Neuronal stem cell (in vitro differentiated cells): ENCODE data around the gene VWF.

Experiments used
- DNase-seq: peaks from one replicate; pipeline ENCODE4 v3.0.0-alpha.2; 2013; ENCODE audit warnings: low spot score
- H2AFZ ChIP-seq: one replicate; pipeline ENCODE4 v1.6.1; 2013; ENCODE audit warnings: mild to moderate bottlenecking, low read length, inconsistent platforms
- H2AK5ac ChIP-seq: 2 replicates; pipeline ENCODE4 v1.6.1; 2013; ENCODE audit warnings: low read depth, mild to moderate bottlenecking, inconsistent platforms, low read length, moderate library complexity, mixed read lengths
- H2BK120ac ChIP-seq: 2 replicates; pipeline ENCODE4 v1.6.1; 2013; ENCODE audit warnings: low read depth, mild to moderate bottlenecking, inconsistent platforms, low read length, moderate library complexity, mixed read lengths
- H2BK12ac ChIP-seq: one replicate; pipeline ENCODE4 v1.6.1; 2013; ENCODE audit warnings: low read length, inconsistent platforms
- H2BK15ac ChIP-seq: 2 replicates; pipeline ENCODE4 v1.6.1; 2013; ENCODE audit warnings: mild to moderate bottlenecking, low read length, inconsistent platforms, mixed read lengths
- H2BK5ac ChIP-seq: one replicate; pipeline ENCODE4 v1.6.1; 2013; ENCODE audit warnings: inconsistent platforms, mild to moderate bottlenecking, low read length, moderate library complexity
- H3K14ac ChIP-seq: one replicate; pipeline ENCODE4 v1.6.1; 2013; ENCODE audit warnings: low read length, inconsistent platforms
- H3K18ac ChIP-seq: 2 replicates; pipeline ENCODE4 v1.6.1; 2013; ENCODE audit warnings: low read length, inconsistent platforms
- H3K23ac ChIP-seq: 2 replicates; pipeline ENCODE4 v1.6.1; 2013; ENCODE audit warnings: low read depth, mild to moderate bottlenecking, mixed read lengths, low read length, inconsistent platforms; ENCODE audit not compliant: poor library complexity
- H3K27ac ChIP-seq: replicated peaks from 3 replicates; pipeline ENCODE4 v1.5.1; 2013; ENCODE audit warnings: low read length, inconsistent platforms
- H3K27me3 ChIP-seq, 3 experiments: 2 replicates each; pipeline ENCODE4 v1.6.1; 2013; ENCODE audit warnings: low read length in 3 of 3, mild to moderate bottlenecking in 2 of 3, inconsistent platforms in 1 of 3, low read depth in 1 of 3, mixed read lengths in 1 of 3, moderate library complexity in 1 of 3; ENCODE audit not compliant: control insufficient read depth in 3 of 3, insufficient read depth in 3 of 3
- H3K36me3 ChIP-seq, 2 donors: replicated peaks in 1 of 2; 2 replicates each; pipeline ENCODE4 v1.6.1; 2013; ENCODE audit warnings: low read length in 2 of 2; ENCODE audit not compliant: control insufficient read depth in 2 of 2, insufficient read depth in 2 of 2
- H3K4ac ChIP-seq: 2 replicates; pipeline ENCODE4 v1.6.1; 2013; ENCODE audit warnings: inconsistent platforms, mild to moderate bottlenecking, low read length, moderate library complexity
- H3K4me1 ChIP-seq, 2 donors: 1 replicate in 1 of 2; 2 replicates in 1 of 2; pipeline ENCODE4 v1.6.1; 2013; ENCODE audit warnings: low read length in 2 of 2, low read depth in 1 of 2; ENCODE audit not compliant: control insufficient read depth in 2 of 2, insufficient read depth in 1 of 2
- H3K4me2 ChIP-seq: one replicate; pipeline ENCODE4 v1.6.1; 2013; ENCODE audit warnings: mild to moderate bottlenecking, low read length, inconsistent platforms; ENCODE audit not compliant: insufficient read depth, poor library complexity, severe bottlenecking
- H3K4me3 ChIP-seq, 2 donors: 2 replicates each; pipeline ENCODE4 v1.5.1; 2013; ENCODE audit warnings: low read length in 2 of 2, mild to moderate bottlenecking in 2 of 2, inconsistent platforms in 1 of 2, moderate library complexity in 1 of 2
- H3K79me1 ChIP-seq: one replicate; pipeline ENCODE4 v1.6.1; 2013; ENCODE audit warnings: low read depth, mild to moderate bottlenecking, inconsistent platforms, low read length, moderate library complexity
- H3K9ac ChIP-seq: one replicate; pipeline ENCODE4 v1.6.1; 2013; ENCODE audit warnings: mild to moderate bottlenecking, low read depth, low read length, inconsistent platforms; ENCODE audit not compliant: poor library complexity
- H3K9me3 ChIP-seq, 2 donors: replicated peaks in 1 of 2; 2 replicates each; pipeline versions ENCODE3 to v1.6.1; 2013; ENCODE audit warnings: low read length in 2 of 2, mild to moderate bottlenecking in 2 of 2, inconsistent platforms in 1 of 2, low read depth in 1 of 2, mixed read lengths in 1 of 2, moderate library complexity in 1 of 2; ENCODE audit not compliant: control insufficient read depth in 2 of 2, insufficient read depth in 1 of 2
- H4K8ac ChIP-seq: one replicate; pipeline ENCODE4 v1.6.1; 2013; ENCODE audit warnings: low read depth, mild to moderate bottlenecking, inconsistent platforms, low read length, moderate library complexity
- H4K91ac ChIP-seq: one replicate; pipeline ENCODE4 v1.6.1; 2013; ENCODE audit warnings: low read length, low read depth, mild to moderate bottlenecking, inconsistent platforms; ENCODE audit not compliant: poor library complexity
- WGBS, 2 donors: extraction: QIAGEN DNeasy Blood & Tissue Kit; methylation state at CpG; one replicate each; pipeline ENCODE4 v1.1.7; 2013; ENCODE audit warnings: missing lambda C conversion rate in 2 of 2, mixed read lengths in 1 of 2; ENCODE audit not compliant: insufficient read length in 2 of 2, insufficient replicate concordance in 1 of 2; ENCODE audit errors: extremely low coverage in 2 of 2; 5-methylcytosine and 5-hydroxymethylcytosine counted together

VWF gene

DNA sequence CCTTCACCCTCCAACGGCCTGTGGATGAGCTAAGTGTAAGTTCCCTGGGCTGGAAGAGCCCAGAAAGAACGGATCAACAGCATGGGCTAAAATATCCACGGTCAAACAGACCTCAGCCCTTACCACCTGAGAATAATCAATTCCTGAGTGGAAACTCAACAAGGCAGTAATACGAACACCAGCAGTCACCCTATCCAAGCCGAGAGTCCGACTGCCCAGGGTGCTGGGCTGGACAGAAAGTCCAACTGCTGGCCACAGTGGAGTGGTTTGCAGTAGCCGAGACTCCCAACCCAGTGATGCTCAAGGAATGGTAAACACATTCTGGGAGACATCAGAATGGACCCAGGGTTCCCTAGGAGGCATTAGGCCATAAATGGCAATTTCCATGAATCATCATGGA lies 216.2 kb downstream of the VWF start:
- no peak overlapping the region for H3K4me2 ChIP-seq
- no peak overlapping the region for H4K91ac ChIP-seq
- H2BK12ac ChIP-seq, result no peak overlapping the region
- no peaks in the 10 kb centered on the region for H3K27me3 ChIP-seq
- no CpG with 5 or more reads among the region's 7 CpGs for WGBS, 2 donors
- no peak overlapping the region for H3K27ac ChIP-seq
- no peak overlapping the region for H2AK5ac ChIP-seq
- DNase-seq, result no peak
- no peaks in the 10 kb centered on the region for H3K79me1 ChIP-seq
- no peak overlapping the region for H2BK15ac ChIP-seq
- H3K9ac ChIP-seq, result no peak overlapping the region
- no peak overlapping the region for H3K4me3 ChIP-seq
- H2BK5ac ChIP-seq, result no peak overlapping the region
- no peaks in the 10 kb centered on the region for H3K9me3 ChIP-seq
- no peak overlapping the region for H3K18ac ChIP-seq
- no peak overlapping the region for H2AFZ ChIP-seq
- H2BK120ac ChIP-seq, result no peak overlapping the region
- no peaks in the 10 kb centered on the region for H3K36me3 ChIP-seq
- H4K8ac ChIP-seq, result no peak overlapping the region
- H3K14ac ChIP-seq, result no peak overlapping the region
- H3K4ac ChIP-seq, result no peak overlapping the region
- no peak overlapping the region for H3K23ac ChIP-seq
- peaks cover 0 to 6% of the 10 kb centered on the region in 2 donors for H3K4me1 ChIP-seq

DNA sequence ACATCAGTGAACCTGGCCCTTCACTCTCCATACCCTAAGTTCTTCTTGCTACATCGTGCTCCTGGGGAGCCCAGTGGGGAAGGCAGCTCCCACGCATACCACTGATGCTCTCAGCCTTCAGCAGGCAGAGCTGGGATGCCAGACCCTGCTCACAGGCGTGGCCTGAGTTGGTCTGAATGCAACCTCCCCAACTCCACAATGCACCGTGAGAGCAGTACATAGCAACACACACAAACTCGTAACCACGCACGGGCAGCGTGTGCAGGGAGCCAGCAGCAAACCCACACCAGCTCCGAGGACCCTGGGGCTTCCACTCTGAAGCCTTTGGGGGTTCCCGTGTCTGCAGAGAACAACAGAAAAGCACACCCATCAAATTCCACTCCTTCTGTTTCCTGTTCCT lies 216.7 kb downstream of the VWF start:
- no peak overlapping the region for H2BK120ac ChIP-seq
- H3K36me3 ChIP-seq, result no peaks in the 10 kb centered on the region
- H2BK12ac ChIP-seq, result no peak overlapping the region
- no CpG with 5 or more reads among the region's 10 CpGs for WGBS, 2 donors
- no peak overlapping the region for H3K27ac ChIP-seq
- no peaks in the 10 kb centered on the region for H3K79me1 ChIP-seq
- H2BK15ac ChIP-seq, result no peak overlapping the region
- H3K9me3 ChIP-seq, result no peaks in the 10 kb centered on the region
- no peak overlapping the region for H3K4ac ChIP-seq
- no peak overlapping the region for H2AFZ ChIP-seq
- H3K9ac ChIP-seq, result no peak overlapping the region
- H3K4me1 ChIP-seq, result peaks cover 0 to 6% of the 10 kb centered on the region in 2 donors
- H3K18ac ChIP-seq, result no peak overlapping the region
- no peak overlapping the region for H3K4me3 ChIP-seq
- no peak overlapping the region for H3K4me2 ChIP-seq
- DNase-seq, result no peak
- H3K27me3 ChIP-seq, result no peaks in the 10 kb centered on the region
- H2BK5ac ChIP-seq, result no peak overlapping the region
- no peak overlapping the region for H3K23ac ChIP-seq
- H3K14ac ChIP-seq, result no peak overlapping the region
- H4K91ac ChIP-seq, result no peak overlapping the region
- no peak overlapping the region for H4K8ac ChIP-seq
- no peak overlapping the region for H2AK5ac ChIP-seq

DNA sequence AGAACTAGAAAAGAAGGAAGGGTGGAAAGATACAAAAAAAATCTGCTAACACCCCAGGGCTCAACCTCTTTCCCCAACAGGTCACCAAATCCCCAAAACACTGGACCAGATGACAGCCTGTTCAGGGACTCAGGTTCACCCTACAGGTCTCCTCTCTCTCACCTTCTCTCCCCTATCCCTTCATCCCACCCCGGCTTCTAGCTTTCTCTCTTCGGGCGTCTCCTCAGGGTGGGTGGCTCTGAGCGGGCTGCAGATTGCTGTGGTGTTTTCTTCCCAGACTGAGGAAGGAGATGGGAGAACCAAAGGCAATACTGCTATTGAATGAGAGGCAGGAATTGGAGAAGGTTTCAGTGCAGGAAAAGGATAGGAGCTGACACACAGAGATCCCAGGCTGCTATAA lies 218.7 kb downstream of the VWF start:
- Histone ChIP-seq H3K36me3 (no peaks in the 10 kb centered on the region), H2AFZ (no peak overlapping the region), H3K14ac (no peak overlapping the region), H3K79me1 (no peaks in the 10 kb centered on the region), H2BK12ac (no peak overlapping the region), H3K9ac (no peak overlapping the region), H3K23ac (no peak overlapping the region), H3K18ac (no peak overlapping the region), H2BK5ac (no peak overlapping the region), H2BK15ac (no peak overlapping the region), H2BK120ac (no peak overlapping the region), H3K4me1 (peaks cover 6 to 8% of the 10 kb centered on the region in 2 donors), H3K27me3 (no peaks in the 10 kb centered on the region), H3K27ac (no peak overlapping the region), H3K9me3 (no peaks in the 10 kb centered on the region), H4K8ac (no peak overlapping the region), H4K91ac (no peak overlapping the region), H3K4me2 (no peak overlapping the region), H3K4ac (no peak overlapping the region), H3K4me3 (no peak overlapping the region), H2AK5ac (no peak overlapping the region)
- WGBS, 2 donors, result no CpG with 5 or more reads among the region's 4 CpGs
- no peak for DNase-seq

DNA sequence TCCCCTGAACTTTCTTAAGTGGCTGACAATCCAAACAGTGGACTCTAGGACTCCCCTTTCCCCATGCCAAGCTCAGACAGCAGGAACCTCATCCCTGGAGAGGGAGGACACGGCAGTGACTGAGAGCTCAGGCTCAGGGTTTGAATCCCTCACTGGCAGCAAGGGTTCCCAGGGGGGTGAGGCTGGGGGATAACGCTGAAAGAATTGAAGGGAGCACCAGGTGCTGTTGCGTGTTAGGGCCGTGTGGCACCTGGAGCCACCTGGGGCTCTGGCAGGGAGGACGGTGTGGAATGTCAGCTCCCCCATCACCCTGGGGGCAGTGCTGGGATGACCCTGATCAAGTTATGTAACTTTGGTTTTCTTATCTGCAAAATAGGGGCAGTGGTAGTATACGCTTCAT lies 219.5 kb downstream of the VWF start:
- whole genome bisulfite sequencing, 2 donors, result no CpG with 5 or more reads among the region's 6 CpGs
- H3K9me3 ChIP-seq, result no peaks in the 10 kb centered on the region
- H3K4me3 ChIP-seq, result no peak overlapping the region
- H4K91ac ChIP-seq, result no peak overlapping the region
- H3K4ac ChIP-seq, result no peak overlapping the region
- H3K4me1 ChIP-seq, result peaks cover 6 to 10% of the 10 kb centered on the region in 2 donors
- no peaks in the 10 kb centered on the region for H3K36me3 ChIP-seq
- H3K4me2 ChIP-seq, result no peak overlapping the region
- H2BK15ac ChIP-seq, result no peak overlapping the region
- no peak overlapping the region for H2AK5ac ChIP-seq
- H3K23ac ChIP-seq, result no peak overlapping the region
- no peak overlapping the region for H3K14ac ChIP-seq
- H4K8ac ChIP-seq, result no peak overlapping the region
- H2BK5ac ChIP-seq, result no peak overlapping the region
- no peak overlapping the region for H3K18ac ChIP-seq
- DNase-seq, result no peak
- H3K79me1 ChIP-seq, result no peaks in the 10 kb centered on the region
- H3K27me3 ChIP-seq, result no peaks in the 10 kb centered on the region
- H3K9ac ChIP-seq, result no peak overlapping the region
- no peak overlapping the region for H2AFZ ChIP-seq
- no peak overlapping the region for H3K27ac ChIP-seq
- H2BK12ac ChIP-seq, result no peak overlapping the region
- H2BK120ac ChIP-seq, result no peak overlapping the region
